Psoas muscle (tissue), 8 donors: Measurements from ENCODE around the gene TMEM182. TPM values are rescaled to one million over a fixed set of nuclear protein-coding genes. Genes with fewer than 3 reads are reported as not detected.

Experiments used
- ATAC-seq, 4 donors: fragments of 200-7000 bp; cut with Tn5 transposase; one replicate each; pipeline ENCODE4 v1.9.1; 2020; ENCODE audit warnings: moderate library complexity in 3 of 4, mild to moderate bottlenecking in 2 of 4
- DNase-seq, 2 donors: peaks; one replicate each; pipeline ENCODE4 v3.0.0-alpha.2; 2020
- H3K27ac ChIP-seq: fragments of 200-600 bp; one replicate; pipeline ENCODE4 v1.8.0; 2022
- H3K27me3 ChIP-seq, 3 donors: fragments of 200-600 bp in 1 of 3; one replicate each; pipeline versions ENCODE4 v1.6.1 to v1.8.0; 2013 to 2022; ENCODE audit warnings: low read length in 2 of 3, mild to moderate bottlenecking in 2 of 3, moderate library complexity in 1 of 3; ENCODE audit not compliant: insufficient read depth in 3 of 3
- H3K36me3 ChIP-seq, 2 donors: fragments of 200-600 bp in 1 of 2; one replicate each; pipeline versions ENCODE4 v1.6.1 to v1.8.0; 2013 to 2022; ENCODE audit warnings: low read depth in 1 of 2, mild to moderate bottlenecking in 1 of 2, moderate library complexity in 1 of 2; ENCODE audit not compliant: insufficient read depth in 1 of 2
- H3K4me1 ChIP-seq: fragments of 200-600 bp; one replicate; pipeline ENCODE4 v1.8.0; 2022
- H3K4me3 ChIP-seq: fragments of 200-600 bp; one replicate; pipeline ENCODE4 v1.8.0; 2022; ENCODE audit warnings: mild to moderate bottlenecking
- H3K9me3 ChIP-seq: fragments of 200-600 bp; one replicate; pipeline ENCODE4 v1.8.0; 2022
- CTCF ChIP-seq: fragments of 200-600 bp; IDR thresholded peaks from one replicate; pipeline ENCODE4 v1.8.0; 2022; ENCODE audit warnings: antibody characterized with exemption
- WGBS, 3 donors: extraction: QIAGEN DNeasy Blood & Tissue Kit; methylation state at CpG; one replicate each; pipeline versions ENCODE4 v1.1.6 to v1.1.7; 2013; 5-methylcytosine and 5-hydroxymethylcytosine counted together
- intact Hi-C, 2 donors: fragments of 100-400 bp; cut with DNase I; formaldehyde crosslinking; loops; one replicate each; pipeline versions ENCODE4 v1.11.0 to v1.14.2; 2022
- polyA plus RNA-seq, 3 donors: library from polyadenylated mRNA; stranded (reverse); fragments of 200-250 nt; gene quantifications; one replicate each; pipeline ENCODE4 v1.2.3, GENCODE V29; 2013
- total RNA-seq, 4 donors: library from RNA; stranded (reverse); fragmentation: NEBNext Ultra II Directional in 2 of 4; extraction: Animal tissue kit (Norgen Biotek cat#: 25700) in 2 of 4; gene quantifications; one replicate each; pipeline versions ENCODE4 v1.2.1 to v1.2.4, GENCODE V29; 2021 to 2023
- donor health status: healthy with polysubstance abuse.
- donor health status: DM: no; HTN: no; CAD: no; lungs with moderate emphysema.
- donor health status: Bipolar disorder and iron deficiency.
- donor health status: healthy.
- donor health status: DM: yes; HTN: yes; CAD: no.
- donor health status: DM: no; HTN: no; CAD: no.
- donor health status: DM: no; HTN: no; CAD: no.
- donor health status: DM: yes; HTN: yes; CAD: no.

TMEM182 gene
- total and polyA plus RNA-seq, 7 donors, result 3.3 to 100 (median 25.8) TPM

- 90 to 91% (median 90%) methylated on average over 10 of the region's 10 CpGs for WGBS, 3 donors
- H3K27me3 ChIP-seq, result no peaks in the 10 kb centered on the region
- ATAC-seq, result no peak
- no peak overlapping the region for H3K4me3 ChIP-seq
- intact Hi-C loops, result no loop called here
- no peak overlapping the region for H3K27ac ChIP-seq
- no peaks in the 10 kb centered on the region for H3K9me3 ChIP-seq
- no peaks in the 10 kb centered on the region for H3K4me1 ChIP-seq
- DNase-seq, result no peak
- TF ChIP-seq CTCF, result no peak
- H3K36me3 ChIP-seq, result peaks cover 7 to 74% of the 10 kb centered on the region in 2 donors
Measured at GRCh38 chr2:102724553-102724952, 37.3 kb upstream of the TMEM182 start.

GRCh38 chr2:102726128-102727087, 35.4 kb upstream of the TMEM182 start:
- H3K27ac ChIP-seq, result peak overlapping the region; percentile 17
- ATAC-seq (peak in 3 of 4 donors; percentile 29 to 65 (median 34)), DNase-seq (no peak)
- intact Hi-C loops, result no loop called here
- H3K27me3 ChIP-seq, result no peaks in the 10 kb centered on the region
- no peak for TF ChIP-seq CTCF
- WGBS, 3 donors, result 73 to 77% (median 74%) methylated on average over 15 of the region's 15 CpGs
- H3K36me3 ChIP-seq, result peaks cover 4 to 72% of the 10 kb centered on the region in 2 donors
- no peaks in the 10 kb centered on the region for H3K9me3 ChIP-seq
- no peak overlapping the region for H3K4me3 ChIP-seq
- H3K4me1 ChIP-seq, result no peaks in the 10 kb centered on the region

GRCh38 chr2:102735416-102736109, 26.3 kb upstream of the TMEM182 start:
- Histone ChIP-seq H3K36me3 (peaks cover 0 to 17% of the 10 kb centered on the region in 2 donors), H3K27me3 (no peaks in the 10 kb centered on the region), H3K27ac (peak overlapping the region; percentile 90), H3K4me1 (peaks cover 13% of the 10 kb centered on the region), H3K4me3 (peak overlapping the region; percentile 96), H3K9me3 (no peaks in the 10 kb centered on the region)
- WGBS, 3 donors, result 49 to 54% (median 53%) methylated on average over 15 of the region's 15 CpGs
- no peak for TF ChIP-seq CTCF
- intact Hi-C loops, result no loop called here
- ATAC-seq (peak; percentile 40 to 73 (median 53)), DNase-seq (peak in 1 of 2 donors; percentile 18)

GRCh38 chr2:102736110-102736409, 25.8 kb upstream of the TMEM182 start:
- peaks cover 13% of the 10 kb centered on the region for H3K4me1 ChIP-seq
- 11 to 23% (median 19%) methylated on average over 6 of the region's 6 CpGs for WGBS, 3 donors
- no peaks in the 10 kb centered on the region for H3K9me3 ChIP-seq
- intact Hi-C loops, result no loop called here
- H3K27me3 ChIP-seq, result no peaks in the 10 kb centered on the region
- H3K27ac ChIP-seq, result peak overlapping the region; percentile 90
- H3K4me3 ChIP-seq, result peak overlapping the region; percentile 96
- ATAC-seq (peak; percentile 55 to 70 (median 60)), DNase-seq (no peak)
- no peak for TF ChIP-seq CTCF
- H3K36me3 ChIP-seq, result peaks cover 0 to 12% of the 10 kb centered on the region in 2 donors
